Prostate gland (tissue), 2 donors: ENCODE measurements around the gene ULK3. TPM values are rescaled to one million over a fixed set of nuclear protein-coding genes. Genes with fewer than 3 reads are reported as not detected.
A peak's percentile ranks its signal among the peaks of the same experiment; 100 is the strongest.

ENCODE experiments used
- DNase-seq: peaks from one replicate; pipeline ENCODE4 v3.0.0-alpha.2; 2019; ENCODE audit warnings: low spot score
- H3K27ac ChIP-seq, 2 donors: fragments of 200-600 bp; sonication (generic); 2 replicates each; pipeline ENCODE4 v1.5.1; 2017 to 2019
- H3K27me3 ChIP-seq: fragments of 200-600 bp; sonication (generic); replicated peaks from 2 replicates; pipeline ENCODE4 v1.5.1; 2019; ENCODE audit not compliant: insufficient read depth
- H3K36me3 ChIP-seq, 2 donors: fragments of 200-600 bp; sonication (generic); 1 replicate in 1 of 2; 2 replicates in 1 of 2; pipeline versions ENCODE4 v1.5.1 to v1.8.1; 2017 to 2019
- H3K4me1 ChIP-seq: fragments of 200-600 bp; sonication (generic); replicated peaks from 2 replicates; pipeline ENCODE4 v1.5.1; 2019
- H3K4me3 ChIP-seq, 2 donors: fragments of 200-600 bp; sonication (generic); 2 replicates each; pipeline ENCODE4 v1.5.1; 2017 to 2019
- H3K9me3 ChIP-seq: fragments of 200-600 bp; sonication (generic); 2 replicates; pipeline ENCODE4 v1.5.1; 2017
- POLR2A ChIP-seq: fragments of 450-650 bp; IDR thresholded peaks from one replicate; pipeline ENCODE4 v1.6.1; 2016; ENCODE audit warnings: antibody characterized with exemption, mild to moderate bottlenecking
- POLR2AphosphoS5 ChIP-seq: sonication (generic); formaldehyde crosslinking; IDR thresholded peaks from one replicate; pipeline ENCODE4 v1.6.1; 2017; ENCODE audit warnings: antibody characterized with exemption
- WGBS: methylation state at CpG from one replicate; pipeline ENCODE4 v1.1.5; 2018; 5-methylcytosine and 5-hydroxymethylcytosine counted together
- intact Hi-C: fragments of 100-400 bp; cut with DNase I; formaldehyde crosslinking; loops from one replicate; pipeline ENCODE4 v1.14.2; 2022
- total RNA-seq, 2 donors: library from RNA; depleted of rRNA; stranded (reverse); fragments of >200 nt; gene quantifications; one replicate each; pipeline ENCODE4 v1.1.0, GENCODE V29; 2016
- TF ChIP-seq, protein P1 (sequence below), 4 experiments: fragments of 200-600 bp in 2 of 4; fragments of 450-650 bp in 2 of 4; sonication (generic) in 2 of 4; IDR thresholded peaks; 1 replicate in 3 of 4; 2 replicates in 1 of 4; pipeline ENCODE4 v1.5.1; 2016 to 2019; ENCODE audit warnings: antibody characterized with exemption in 4 of 4, mild to moderate bottlenecking in 2 of 4, moderate library complexity in 2 of 4

The ULK3 gene
- total RNA-seq, 2 donors from 2014 or later = 44.6 to 98.5 TPM

DNA sequence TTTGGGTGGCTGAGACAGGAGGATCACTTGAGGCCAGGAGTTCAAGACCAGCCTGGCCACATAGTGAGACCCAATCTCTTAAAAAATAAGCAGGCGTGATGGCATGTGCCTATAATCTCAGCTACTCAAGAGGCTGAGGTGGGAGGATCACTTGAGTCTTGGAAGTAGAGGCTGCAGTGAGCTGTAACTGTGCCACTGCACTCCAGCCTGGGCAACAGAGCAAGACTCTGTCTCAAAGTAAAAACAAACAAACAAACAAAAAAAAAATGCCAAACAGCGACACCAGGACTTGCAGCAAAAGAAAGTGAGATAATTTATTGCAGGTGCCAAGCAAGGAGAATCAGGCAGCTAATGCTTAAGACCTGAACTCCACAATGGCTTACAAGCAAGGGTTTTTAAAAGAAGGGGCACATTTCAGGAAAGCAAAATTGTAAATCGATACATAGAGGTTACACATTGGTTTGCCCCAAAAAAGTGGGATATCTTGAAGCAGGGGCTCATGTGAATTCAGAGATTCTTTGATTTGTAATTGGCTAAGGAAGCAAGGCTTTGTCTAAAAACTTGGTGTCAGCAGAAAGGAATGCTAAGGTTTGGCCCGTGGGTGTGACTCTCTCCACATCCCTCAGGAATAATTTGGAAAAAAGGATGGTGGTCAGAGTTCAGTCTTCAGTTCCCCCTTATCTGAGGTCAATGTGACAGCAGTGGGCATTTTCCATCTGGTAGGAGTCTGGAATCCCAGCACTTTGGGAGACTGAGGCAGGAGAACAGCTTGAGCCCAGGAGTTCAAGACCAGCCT lies 41.7 kb upstream of the ULK3 start:
- H3K27ac ChIP-seq = no peak overlapping the region
- no peak overlapping the region for H3K4me3 ChIP-seq
- H3K9me3 ChIP-seq = no peaks in the 10 kb centered on the region
- intact Hi-C loops = no loop called here
- no peak for DNase-seq
- H3K4me1 ChIP-seq = no peaks in the 10 kb centered on the region
- no peaks in the 10 kb centered on the region for H3K36me3 ChIP-seq
- 70% methylated on average over 4 of the region's 4 CpGs for WGBS
- no peaks in the 10 kb centered on the region for H3K27me3 ChIP-seq
- TF ChIP-seq POLR2A (no peak), POLR2AphosphoS5 (no peak)
- TF ChIP-seq, protein P1, sequence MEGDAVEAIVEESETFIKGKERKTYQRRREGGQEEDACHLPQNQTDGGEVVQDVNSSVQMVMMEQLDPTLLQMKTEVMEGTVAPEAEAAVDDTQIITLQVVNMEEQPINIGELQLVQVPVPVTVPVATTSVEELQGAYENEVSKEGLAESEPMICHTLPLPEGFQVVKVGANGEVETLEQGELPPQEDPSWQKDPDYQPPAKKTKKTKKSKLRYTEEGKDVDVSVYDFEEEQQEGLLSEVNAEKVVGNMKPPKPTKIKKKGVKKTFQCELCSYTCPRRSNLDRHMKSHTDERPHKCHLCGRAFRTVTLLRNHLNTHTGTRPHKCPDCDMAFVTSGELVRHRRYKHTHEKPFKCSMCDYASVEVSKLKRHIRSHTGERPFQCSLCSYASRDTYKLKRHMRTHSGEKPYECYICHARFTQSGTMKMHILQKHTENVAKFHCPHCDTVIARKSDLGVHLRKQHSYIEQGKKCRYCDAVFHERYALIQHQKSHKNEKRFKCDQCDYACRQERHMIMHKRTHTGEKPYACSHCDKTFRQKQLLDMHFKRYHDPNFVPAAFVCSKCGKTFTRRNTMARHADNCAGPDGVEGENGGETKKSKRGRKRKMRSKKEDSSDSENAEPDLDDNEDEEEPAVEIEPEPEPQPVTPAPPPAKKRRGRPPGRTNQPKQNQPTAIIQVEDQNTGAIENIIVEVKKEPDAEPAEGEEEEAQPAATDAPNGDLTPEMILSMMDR (IDR thresholded peaks at IDR 0.05) = no peak

DNA sequence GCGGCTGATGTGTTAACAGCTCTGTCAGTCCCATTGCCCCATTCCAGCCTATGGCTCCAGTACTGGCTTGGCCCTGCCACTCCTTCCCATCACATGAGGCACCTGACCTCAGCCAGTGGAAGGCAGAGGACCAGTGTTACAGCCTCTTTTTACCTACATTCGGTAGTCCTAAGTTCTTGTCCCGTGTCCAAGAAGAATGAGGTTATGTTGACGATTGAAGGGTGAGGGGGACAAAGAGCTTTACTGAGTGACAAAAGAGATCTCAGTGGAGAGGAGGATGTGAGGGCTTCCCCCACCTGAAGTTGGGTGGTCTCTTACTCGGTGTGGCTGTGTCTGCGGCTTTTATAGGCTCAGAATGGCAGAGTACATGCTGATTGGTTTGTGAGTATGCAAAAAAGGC lies 39.6 kb upstream of the ULK3 start:
- DNase-seq = no peak
- intact Hi-C loops = no loop called here
- no peaks in the 10 kb centered on the region for H3K36me3 ChIP-seq
- H3K9me3 ChIP-seq = no peaks in the 10 kb centered on the region
- H3K4me1 ChIP-seq = no peaks in the 10 kb centered on the region
- TF ChIP-seq POLR2AphosphoS5 (no peak), POLR2A (no peak)
- TF ChIP-seq, protein P1 (IDR thresholded peaks at IDR 0.05) = no peak
- 93% methylated on average over 6 of the region's 6 CpGs for WGBS
- no peak overlapping the region for H3K4me3 ChIP-seq
- H3K27me3 ChIP-seq = no peaks in the 10 kb centered on the region
- no peak overlapping the region for H3K27ac ChIP-seq

DNA sequence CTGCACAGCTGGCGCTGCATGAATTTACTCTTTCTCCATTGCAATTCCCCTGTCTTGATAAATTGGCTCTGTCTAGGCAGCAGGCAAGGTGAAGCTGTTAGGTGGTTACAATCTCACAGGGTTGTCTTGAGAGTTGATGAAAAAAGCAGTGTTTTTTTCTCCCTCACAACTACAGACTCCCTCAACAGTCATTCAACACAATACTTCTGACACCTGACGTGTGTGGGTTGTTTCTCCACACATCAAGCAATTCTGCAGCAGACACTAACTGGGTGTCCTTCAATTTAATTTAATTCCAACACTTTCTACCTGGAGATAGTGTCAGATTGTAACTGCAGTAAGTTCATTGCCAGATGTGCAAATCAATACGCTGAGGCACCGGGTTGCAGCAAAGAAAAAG lies 35.3 kb upstream of the ULK3 start:
- no peaks in the 10 kb centered on the region for H3K4me1 ChIP-seq
- H3K9me3 ChIP-seq = no peaks in the 10 kb centered on the region
- TF ChIP-seq, protein P1 (IDR thresholded peaks at IDR 0.05) = no peak
- TF ChIP-seq POLR2AphosphoS5 = no peak
- no peak for TF ChIP-seq POLR2A
- H3K27me3 ChIP-seq = no peaks in the 10 kb centered on the region
- no peaks in the 10 kb centered on the region for H3K36me3 ChIP-seq
- H3K4me3 ChIP-seq = no peak overlapping the region
- DNase-seq = no peak
- no peak overlapping the region for H3K27ac ChIP-seq
- WGBS = 72% methylated on average over 4 of the region's 4 CpGs
- intact Hi-C loops = no loop called here

DNA sequence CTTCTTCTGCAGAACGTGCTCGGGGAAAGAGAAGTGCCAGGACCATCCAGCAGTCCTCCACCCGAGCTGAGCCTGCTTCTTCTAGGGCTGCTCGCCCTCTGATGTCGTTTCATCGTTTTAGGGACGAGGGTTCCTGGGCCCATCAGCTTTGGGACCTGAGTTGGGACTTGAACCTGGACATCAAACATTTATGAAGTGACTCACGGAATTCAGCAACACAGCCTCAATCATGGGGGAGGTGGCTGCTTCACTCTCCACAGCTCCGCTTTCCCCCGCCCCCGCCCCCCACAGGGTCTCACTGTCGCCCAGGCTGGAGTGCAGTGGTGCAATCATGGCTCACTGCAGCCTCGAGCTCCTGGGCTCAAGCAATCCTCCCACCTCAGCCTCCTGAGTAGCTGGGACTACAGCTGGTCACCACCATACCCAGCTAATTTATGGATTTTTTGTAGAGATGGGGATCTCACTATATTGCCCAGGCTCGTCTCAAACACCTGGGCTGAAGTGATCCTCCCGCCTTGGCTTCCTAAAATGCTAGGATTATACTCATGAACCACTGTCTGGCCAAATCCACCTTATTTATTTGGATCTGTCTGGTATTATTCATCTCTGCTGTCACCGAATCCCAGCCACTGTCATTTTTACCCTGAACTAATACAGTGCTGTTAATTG lies 30.9 kb upstream of the ULK3 start:
- Histone ChIP-seq H3K4me3 (peak overlapping the region; percentile 67 to 75), H3K4me1 (peaks cover 11% of the 10 kb centered on the region), H3K36me3 (no peaks in the 10 kb centered on the region), H3K27me3 (no peaks in the 10 kb centered on the region), H3K27ac (peak overlapping the region; percentile 87 to 91), H3K9me3 (no peaks in the 10 kb centered on the region)
- WGBS = 24% methylated on average over 16 of the region's 16 CpGs
- TF ChIP-seq, protein P1 (IDR thresholded peaks at IDR 0.05) = no peak
- TF ChIP-seq POLR2A = no peak
- no peak for TF ChIP-seq POLR2AphosphoS5
- no peak for DNase-seq
- intact Hi-C loops = no loop called here
